Caco-2 (cell line): ENCODE results near the gene SOX6. TPM values are rescaled to one million over a fixed set of nuclear protein-coding genes. Genes with fewer than 3 reads are reported as not detected.

Source experiments
- BruUV-seq: library from RNA; stranded (reverse); fragments of 400-500 nt; replicated peaks from 2 replicates; lab custom pipeline; 2021; lab: Mats Ljungman, UMichigan
- CTCF ChIA-PET: fragments of 300-600 bp; sonication (Branson Sonifier 250); formaldehyde crosslinking; loops from one replicate; lab custom pipeline; 2022; ENCODE audit warnings: antibody characterized with exemption; lab: Charles Lee
- POLR2A ChIA-PET: fragments of 300-600 bp; sonication (Branson Sonifier 250); formaldehyde crosslinking; loops from one replicate; lab custom pipeline; 2022; ENCODE audit warnings: antibody characterized with exemption; lab: Charles Lee
- DNase-seq, 2 experiments: peaks; one replicate each; pipeline versions ENCODE4 v3.0.0 to v3.0.0-alpha.2; 2020 to 2022
- H3K27me3 ChIP-seq: replicated peaks from 2 replicates; pipeline ENCODE4 v1.6.0; 2011; ENCODE audit warnings: low read length; ENCODE audit not compliant: control insufficient read depth, insufficient read depth
- H3K36me3 ChIP-seq: 2 replicates; pipeline ENCODE4 v1.5.1; 2011; ENCODE audit warnings: low read length; ENCODE audit not compliant: control insufficient read depth, insufficient read depth
- H3K4me1 ChIP-seq: fragments of 250-450 bp; sonication (Bioruptor Pico); 2 replicates; pipeline ENCODE4 v1.5.1; 2020; ENCODE audit warnings: mild to moderate bottlenecking
- H3K4me3 ChIP-seq: 2 replicates; pipeline ENCODE4 v1.5.1; 2011; ENCODE audit warnings: low read depth, mild to moderate bottlenecking, control low read depth, low read length
- H3K9me3 ChIP-seq: fragments of 250-450 bp; sonication (Bioruptor Pico); 2 replicates; pipeline ENCODE4 v1.5.1; 2020; ENCODE audit warnings: mild to moderate bottlenecking, moderate library complexity
- H3K27ac Mint-ChIP-seq: one replicate; pipeline ENCODE4 v1.8.0; 2022; ENCODE audit warnings: mixed read lengths; ENCODE audit not compliant: unreplicated experiment
- H3K27me3 Mint-ChIP-seq: one replicate; pipeline ENCODE4 v1.8.0; 2022; ENCODE audit warnings: mixed read lengths; ENCODE audit not compliant: insufficient read depth, unreplicated experiment
- H3K36me3 Mint-ChIP-seq: one replicate; pipeline ENCODE4 v1.8.0; 2022; ENCODE audit warnings: mild to moderate bottlenecking, mixed read lengths; ENCODE audit not compliant: insufficient read depth, unreplicated experiment
- H3K4me1 Mint-ChIP-seq: one replicate; pipeline ENCODE4 v1.8.0; 2022; ENCODE audit warnings: low read depth, mixed read lengths; ENCODE audit not compliant: unreplicated experiment
- H3K4me3 Mint-ChIP-seq: one replicate; pipeline ENCODE4 v1.8.0; 2022; ENCODE audit warnings: mild to moderate bottlenecking, moderate library complexity, mixed read lengths; ENCODE audit not compliant: unreplicated experiment
- H3K9me3 Mint-ChIP-seq: one replicate; pipeline ENCODE4 v1.8.0; 2022; ENCODE audit warnings: mixed read lengths; ENCODE audit not compliant: unreplicated experiment
- intact Hi-C: fragments of 100-400 bp; cut with micrococcal nuclease; formaldehyde crosslinking; loops from one replicate; pipeline ENCODE4 v1.10.0; 2022; ENCODE audit not compliant: unreplicated experiment
- total RNA-seq: library from RNA; stranded (reverse); gene quantifications from 2 replicates; pipeline ENCODE4 v1.2.3, GENCODE V29; 2022
- TF ChIP-seq, protein P1 (sequence below), 2 experiments: fragments of 200-600 bp in 1 of 2; IDR thresholded peaks; 1 replicate in 1 of 2; 2 replicates in 1 of 2; pipeline versions ENCODE4 v1.5.1 to v1.8.0; 2011 to 2022; ENCODE audit warnings: antibody characterized with exemption in 1 of 2, control low read depth in 1 of 2, inconsistent platforms in 1 of 2, low read depth in 1 of 2, low read length in 1 of 2, mild to moderate bottlenecking in 1 of 2, moderate library complexity in 1 of 2; ENCODE audit not compliant: insufficient read depth in 1 of 2, severe bottlenecking in 1 of 2, unreplicated experiment in 1 of 2

The SOX6 gene
- total RNA-seq, 1 experiment from 2014 or later: 10.8 TPM

GRCh38 chr11:15963266-15963665 is 393.1 kb downstream of the SOX6 start:
- Mint-ChIP-seq H3K27me3 (no peaks in the 10 kb centered on the region), H3K9me3 (no peaks in the 10 kb centered on the region), H3K4me1 (peaks cover 26% of the 10 kb centered on the region), H3K36me3 (no peaks in the 10 kb centered on the region), H3K27ac (no peak overlapping the region), H3K4me3 (no peak overlapping the region)
- DNase-seq: no peak
- intact Hi-C loops: no loop called here
- Histone ChIP-seq H3K9me3 (no peaks in the 10 kb centered on the region), H3K4me1 (peaks cover 22% of the 10 kb centered on the region), H3K36me3 (no peaks in the 10 kb centered on the region; the same call in 1 of the 2 replicates), H3K4me3 (no peak overlapping the region), H3K27me3 (no peaks in the 10 kb centered on the region)
- ChIA-PET CTCF (no interaction called here), POLR2A (no interaction called here)
- TF ChIP-seq, protein P1, sequence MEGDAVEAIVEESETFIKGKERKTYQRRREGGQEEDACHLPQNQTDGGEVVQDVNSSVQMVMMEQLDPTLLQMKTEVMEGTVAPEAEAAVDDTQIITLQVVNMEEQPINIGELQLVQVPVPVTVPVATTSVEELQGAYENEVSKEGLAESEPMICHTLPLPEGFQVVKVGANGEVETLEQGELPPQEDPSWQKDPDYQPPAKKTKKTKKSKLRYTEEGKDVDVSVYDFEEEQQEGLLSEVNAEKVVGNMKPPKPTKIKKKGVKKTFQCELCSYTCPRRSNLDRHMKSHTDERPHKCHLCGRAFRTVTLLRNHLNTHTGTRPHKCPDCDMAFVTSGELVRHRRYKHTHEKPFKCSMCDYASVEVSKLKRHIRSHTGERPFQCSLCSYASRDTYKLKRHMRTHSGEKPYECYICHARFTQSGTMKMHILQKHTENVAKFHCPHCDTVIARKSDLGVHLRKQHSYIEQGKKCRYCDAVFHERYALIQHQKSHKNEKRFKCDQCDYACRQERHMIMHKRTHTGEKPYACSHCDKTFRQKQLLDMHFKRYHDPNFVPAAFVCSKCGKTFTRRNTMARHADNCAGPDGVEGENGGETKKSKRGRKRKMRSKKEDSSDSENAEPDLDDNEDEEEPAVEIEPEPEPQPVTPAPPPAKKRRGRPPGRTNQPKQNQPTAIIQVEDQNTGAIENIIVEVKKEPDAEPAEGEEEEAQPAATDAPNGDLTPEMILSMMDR (IDR thresholded peaks at IDR 0.05; ENCODE audit: insufficient read depth in 1 of 2, low read depth in 1 of 2, low read length in 1 of 2, severe bottlenecking in 1 of 2, unreplicated experiment in 1 of 2): no peak
- no TSS peak for BruUV-seq

DNA sequence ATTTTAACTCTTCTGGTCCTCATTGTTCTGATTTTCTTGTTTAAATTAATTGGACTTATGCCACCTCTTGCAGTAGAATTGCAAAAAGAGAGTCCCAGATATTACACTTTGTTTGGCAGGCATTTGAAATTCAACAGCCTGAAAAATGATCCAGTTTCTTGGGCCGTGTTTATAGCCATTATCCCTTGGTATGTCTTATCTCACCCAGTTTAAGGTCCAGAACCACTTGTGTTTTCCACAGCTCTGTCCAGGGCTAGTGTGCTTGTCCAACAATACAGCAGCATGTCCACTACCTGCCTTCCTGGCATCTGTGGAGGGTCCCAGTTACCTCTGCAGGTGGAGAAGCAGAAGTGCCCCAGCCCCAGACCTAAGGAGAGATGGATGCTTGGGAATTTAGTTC is 397.4 kb downstream of the SOX6 start:
- Mint-ChIP-seq H3K36me3 (no peaks in the 10 kb centered on the region), H3K27me3 (no peaks in the 10 kb centered on the region), H3K27ac (no peak overlapping the region), H3K9me3 (no peaks in the 10 kb centered on the region), H3K4me3 (no peak overlapping the region), H3K4me1 (no peaks in the 10 kb centered on the region)
- ChIA-PET CTCF (no interaction called here), POLR2A (no interaction called here)
- H3K4me1 ChIP-seq: no peaks in the 10 kb centered on the region
- intact Hi-C loops: no loop called here
- TF ChIP-seq, protein P1 (IDR thresholded peaks at IDR 0.05; ENCODE audit: insufficient read depth in 1 of 2, low read depth in 1 of 2, low read length in 1 of 2, severe bottlenecking in 1 of 2, unreplicated experiment in 1 of 2): no peak
- no peaks in the 10 kb centered on the region for H3K27me3 ChIP-seq
- H3K36me3 ChIP-seq: no peaks in the 10 kb centered on the region
- no TSS peak for BruUV-seq
- DNase-seq: no peak
- H3K9me3 ChIP-seq: no peaks in the 10 kb centered on the region
- no peak overlapping the region for H3K4me3 ChIP-seq

DNA sequence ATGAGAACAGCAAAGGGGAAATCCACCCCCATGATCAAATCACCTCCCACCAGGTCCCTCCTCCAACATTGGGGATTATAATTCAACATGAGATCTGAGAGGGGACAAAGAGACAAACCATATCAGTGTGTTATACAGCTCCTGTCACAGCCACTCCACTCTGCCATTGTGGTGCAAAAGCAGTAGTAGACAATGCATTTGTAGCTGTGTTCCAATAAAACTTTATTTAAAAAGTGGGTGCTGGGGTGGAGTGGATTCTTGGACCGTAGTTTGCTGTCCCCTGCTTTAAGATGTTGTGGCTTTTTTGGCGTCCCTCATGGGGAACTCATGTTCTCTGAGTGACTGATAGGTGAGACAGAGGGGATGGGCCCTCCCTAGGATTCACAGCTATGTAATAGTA is 399.1 kb downstream of the SOX6 start:
- no peaks in the 10 kb centered on the region for H3K27me3 ChIP-seq
- Mint-ChIP-seq H3K27me3 (no peaks in the 10 kb centered on the region), H3K27ac (no peak overlapping the region), H3K9me3 (peaks cover 10% of the 10 kb centered on the region), H3K4me3 (no peak overlapping the region), H3K36me3 (no peaks in the 10 kb centered on the region), H3K4me1 (no peaks in the 10 kb centered on the region)
- intact Hi-C loops: no loop called here
- H3K4me1 ChIP-seq: no peaks in the 10 kb centered on the region
- no peak overlapping the region for H3K4me3 ChIP-seq
- no peaks in the 10 kb centered on the region for H3K9me3 ChIP-seq
- TF ChIP-seq, protein P1 (IDR thresholded peaks at IDR 0.05; ENCODE audit: insufficient read depth in 1 of 2, low read depth in 1 of 2, low read length in 1 of 2, severe bottlenecking in 1 of 2, unreplicated experiment in 1 of 2): no peak
- CTCF ChIA-PET: no interaction called here
- no peaks in the 10 kb centered on the region for H3K36me3 ChIP-seq
- POLR2A ChIA-PET: no interaction called here
- no peak for DNase-seq
- BruUV-seq: no TSS peak
